Upper lobe of left lung (tissue), 4 donors: Measurements from ENCODE around the gene KRTAP24-1.

Source experiments
- POLR2A ChIP-seq, 4 donors: fragments of 450-650 bp; IDR thresholded peaks; one replicate each; pipeline ENCODE4 v1.5.1; 2016 to 2017; ENCODE audit warnings: antibody characterized with exemption in 4 of 4, mild to moderate bottlenecking in 2 of 4
- TF ChIP-seq, protein P1 (sequence below), 6 experiments: fragments of 450-650 bp in 4 of 6; fragments of 200-600 bp in 2 of 6; sonication (generic) in 2 of 6; IDR thresholded peaks; one replicate each; pipeline ENCODE4 v1.5.1; 2016 to 2019; ENCODE audit warnings: antibody characterized with exemption in 6 of 6

DNA sequence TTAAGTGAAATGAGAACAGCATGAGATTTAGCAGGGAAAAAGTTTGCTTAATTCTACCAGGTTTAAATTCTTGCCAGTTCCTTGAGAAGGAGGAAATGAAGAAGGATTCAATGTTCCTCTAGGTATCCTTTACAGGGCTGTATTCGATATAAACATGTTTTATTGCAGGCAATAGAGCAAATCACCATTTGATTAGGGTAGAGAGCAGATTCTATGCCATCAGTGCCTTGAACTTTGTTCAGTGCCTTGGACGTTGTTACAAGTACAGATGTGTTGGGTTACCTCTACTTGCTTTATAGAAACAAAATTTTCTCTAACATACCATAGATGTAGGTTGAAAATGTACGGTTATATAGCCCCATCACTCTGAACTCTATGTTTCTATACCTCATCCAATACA, 48.7 kb downstream of the KRTAP24-1 start:
- TF ChIP-seq, protein P1, sequence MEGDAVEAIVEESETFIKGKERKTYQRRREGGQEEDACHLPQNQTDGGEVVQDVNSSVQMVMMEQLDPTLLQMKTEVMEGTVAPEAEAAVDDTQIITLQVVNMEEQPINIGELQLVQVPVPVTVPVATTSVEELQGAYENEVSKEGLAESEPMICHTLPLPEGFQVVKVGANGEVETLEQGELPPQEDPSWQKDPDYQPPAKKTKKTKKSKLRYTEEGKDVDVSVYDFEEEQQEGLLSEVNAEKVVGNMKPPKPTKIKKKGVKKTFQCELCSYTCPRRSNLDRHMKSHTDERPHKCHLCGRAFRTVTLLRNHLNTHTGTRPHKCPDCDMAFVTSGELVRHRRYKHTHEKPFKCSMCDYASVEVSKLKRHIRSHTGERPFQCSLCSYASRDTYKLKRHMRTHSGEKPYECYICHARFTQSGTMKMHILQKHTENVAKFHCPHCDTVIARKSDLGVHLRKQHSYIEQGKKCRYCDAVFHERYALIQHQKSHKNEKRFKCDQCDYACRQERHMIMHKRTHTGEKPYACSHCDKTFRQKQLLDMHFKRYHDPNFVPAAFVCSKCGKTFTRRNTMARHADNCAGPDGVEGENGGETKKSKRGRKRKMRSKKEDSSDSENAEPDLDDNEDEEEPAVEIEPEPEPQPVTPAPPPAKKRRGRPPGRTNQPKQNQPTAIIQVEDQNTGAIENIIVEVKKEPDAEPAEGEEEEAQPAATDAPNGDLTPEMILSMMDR (IDR thresholded peaks at IDR 0.05) = no peak
- no peak for TF ChIP-seq POLR2A (IDR thresholded peaks at IDR 0.05)
